Nephron (organoid): ENCODE measurements around the gene PCDH15.

Source experiments
- H3K27ac Mint-ChIP-seq, 3 experiments: 2 replicates each; pipeline ENCODE4 v1.8.0; 2020; ENCODE audit warnings: mixed read lengths in 3 of 3, mild to moderate bottlenecking in 2 of 3, moderate library complexity in 1 of 3
- H3K27me3 Mint-ChIP-seq: 2 replicates; pipeline ENCODE4 v1.8.0; 2021; ENCODE audit warnings: low read depth, mild to moderate bottlenecking, moderate library complexity, mixed read lengths
- H3K36me3 Mint-ChIP-seq: 2 replicates; pipeline ENCODE4 v1.8.0; 2020; ENCODE audit warnings: low read depth, mixed read lengths
- H3K4me1 Mint-ChIP-seq: 2 replicates; pipeline ENCODE4 v1.8.0; 2020; ENCODE audit warnings: mixed read lengths
- H3K4me3 Mint-ChIP-seq, 3 experiments: 2 replicates each; pipeline ENCODE4 v1.8.0; 2020; ENCODE audit warnings: mild to moderate bottlenecking in 3 of 3, mixed read lengths in 3 of 3, moderate library complexity in 2 of 3
- H3K9me3 Mint-ChIP-seq: 2 replicates; pipeline ENCODE4 v1.8.0; 2020; ENCODE audit warnings: mixed read lengths
- CTCF ChIP-seq, 3 experiments: fragments of 200-600 bp; sonication (generic); IDR thresholded peaks; one replicate each; pipeline ENCODE4 v1.5.0; 2021; ENCODE audit warnings: antibody characterized with exemption in 3 of 3; ENCODE audit not compliant: unreplicated experiment in 3 of 3

PCDH15 gene

GRCh38 chr10:54148508-54148907 lies 652.5 kb downstream of the PCDH15 start:
- Mint-ChIP-seq H3K4me1 (no peaks in the 10 kb centered on the region), H3K36me3 (peaks cover 7% of the 10 kb centered on the region), H3K4me3 (no peak overlapping the region), H3K27me3 (no peaks in the 10 kb centered on the region), H3K9me3 (peaks cover 5% of the 10 kb centered on the region), H3K27ac (no peak overlapping the region)
- TF ChIP-seq CTCF (IDR thresholded peaks at IDR 0.05; ENCODE audit: unreplicated experiment in 3 of 3), result no peak

DNA sequence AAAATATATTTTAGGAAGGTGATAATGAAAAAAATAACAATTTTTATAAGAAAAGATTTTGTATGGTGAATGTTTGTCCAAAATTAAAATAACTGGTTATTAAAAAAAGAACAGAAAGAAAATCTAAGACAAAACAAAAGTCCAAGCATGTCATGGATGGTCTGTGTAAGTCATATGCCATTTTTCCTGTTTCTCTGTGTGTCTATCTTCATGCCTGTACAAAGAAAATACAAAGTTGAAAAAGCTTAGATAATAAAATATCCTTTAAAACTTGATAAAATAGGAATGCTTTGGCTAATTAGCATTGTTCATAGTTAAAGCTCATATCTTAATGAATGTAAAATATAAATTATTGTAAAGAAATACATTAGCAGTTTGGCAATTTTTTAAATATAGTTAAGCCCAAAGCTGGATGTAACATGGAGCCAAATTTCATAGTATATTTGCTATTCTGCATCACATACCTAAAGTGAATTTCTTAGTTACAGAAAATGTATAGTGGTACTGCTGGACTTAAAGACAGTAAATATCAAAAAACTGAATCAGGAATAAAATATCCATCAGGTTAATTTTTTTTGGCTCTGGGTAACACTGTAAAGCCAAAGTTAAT lies 661.1 kb downstream of the PCDH15 start:
- Mint-ChIP-seq H3K27me3 (no peaks in the 10 kb centered on the region), H3K4me3 (no peak overlapping the region), H3K4me1 (no peaks in the 10 kb centered on the region), H3K9me3 (peaks cover 26% of the 10 kb centered on the region), H3K36me3 (peaks cover 28% of the 10 kb centered on the region), H3K27ac (no peak overlapping the region)
- TF ChIP-seq CTCF (IDR thresholded peaks at IDR 0.05; ENCODE audit: unreplicated experiment in 3 of 3), result no peak

GRCh38 chr10:54137396-54137795 lies 663.6 kb downstream of the PCDH15 start:
- no peak overlapping the region for H3K27ac Mint-ChIP-seq
- no peak for TF ChIP-seq CTCF (IDR thresholded peaks at IDR 0.05; ENCODE audit: unreplicated experiment in 3 of 3)
- no peaks in the 10 kb centered on the region for H3K27me3 Mint-ChIP-seq
- H3K36me3 Mint-ChIP-seq, result peaks cover 15% of the 10 kb centered on the region
- no peak overlapping the region for H3K4me3 Mint-ChIP-seq
- H3K9me3 Mint-ChIP-seq, result peaks cover 21% of the 10 kb centered on the region
- no peaks in the 10 kb centered on the region for H3K4me1 Mint-ChIP-seq

DNA sequence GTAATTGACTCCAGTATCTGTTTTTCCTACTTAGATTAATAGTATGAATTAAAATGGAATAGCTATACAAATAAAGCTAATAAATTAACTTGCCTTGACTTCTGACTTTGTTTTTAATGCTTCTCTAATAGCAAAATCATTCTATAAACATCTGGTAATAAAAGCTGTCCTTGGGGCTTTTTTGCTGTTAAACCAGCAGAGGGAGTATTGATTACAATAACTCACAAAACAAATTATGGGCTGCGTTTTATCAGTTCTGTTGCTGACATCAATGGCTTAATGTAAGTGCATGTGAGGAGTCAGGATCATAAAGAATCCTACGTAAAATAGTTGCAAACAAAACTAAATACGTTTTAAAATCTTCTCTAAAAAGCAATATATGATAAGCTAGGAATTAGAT lies 667.8 kb downstream of the PCDH15 start:
- peak; percentile 36 to 55 (median 39) for TF ChIP-seq CTCF (IDR thresholded peaks at IDR 0.05; ENCODE audit: unreplicated experiment in 3 of 3)
- no peak overlapping the region for H3K4me3 Mint-ChIP-seq
- no peaks in the 10 kb centered on the region for H3K4me1 Mint-ChIP-seq
- H3K9me3 Mint-ChIP-seq, result peaks cover 3% of the 10 kb centered on the region
- H3K27ac Mint-ChIP-seq, result no peak overlapping the region
- no peaks in the 10 kb centered on the region for H3K27me3 Mint-ChIP-seq
- H3K36me3 Mint-ChIP-seq, result peaks cover 2% of the 10 kb centered on the region

- no peak overlapping the region for H3K4me3 Mint-ChIP-seq
- no peaks in the 10 kb centered on the region for H3K36me3 Mint-ChIP-seq
- no peaks in the 10 kb centered on the region for H3K27me3 Mint-ChIP-seq
- no peaks in the 10 kb centered on the region for H3K4me1 Mint-ChIP-seq
- no peak overlapping the region for H3K27ac Mint-ChIP-seq
- H3K9me3 Mint-ChIP-seq, result no peaks in the 10 kb centered on the region
- no peak for TF ChIP-seq CTCF (IDR thresholded peaks at IDR 0.05; ENCODE audit: unreplicated experiment in 3 of 3)
Observed at GRCh38 chr10:54131833-54132232, 669.2 kb downstream of the PCDH15 start.

DNA sequence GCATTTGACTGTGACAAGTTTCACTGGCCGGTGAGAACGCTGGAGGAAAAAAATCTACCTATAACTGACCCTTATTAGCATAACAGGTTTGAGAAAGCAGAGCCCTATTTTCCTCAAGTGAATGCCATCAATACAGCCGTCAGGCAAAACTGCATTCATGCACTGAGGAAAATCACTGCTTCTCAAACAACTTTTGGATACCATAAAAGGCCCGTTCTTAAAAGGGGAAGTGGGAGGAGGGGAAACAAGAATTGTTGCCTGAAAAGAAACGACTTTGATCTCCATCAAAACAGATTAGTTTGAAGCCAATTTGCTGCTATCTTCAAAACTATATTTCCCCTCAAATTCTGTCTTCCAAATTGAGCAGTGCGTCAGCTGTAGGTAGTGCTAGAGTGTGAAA lies 670.6 kb downstream of the PCDH15 start:
- Mint-ChIP-seq H3K4me1 (no peaks in the 10 kb centered on the region), H3K9me3 (no peaks in the 10 kb centered on the region), H3K27ac (no peak overlapping the region), H3K27me3 (no peaks in the 10 kb centered on the region), H3K4me3 (no peak overlapping the region), H3K36me3 (no peaks in the 10 kb centered on the region)
- TF ChIP-seq CTCF (IDR thresholded peaks at IDR 0.05; ENCODE audit: unreplicated experiment in 3 of 3), result no peak
